HG02678 (cell line): ENCODE results near the gene AUTS2.

Source experiments
- ATAC-seq: cut with Tn5 transposase; IDR thresholded peaks from one replicate; pipeline ENCODE4 v1.9.1; 2021; ENCODE audit warnings: mild to moderate bottlenecking, moderate library complexity; ENCODE audit not compliant: unreplicated experiment

AUTS2 gene

GRCh38 chr7:70093205-70093904, 495.1 kb downstream of the AUTS2 start:
- no peak for ATAC-seq

- no peak for ATAC-seq
These were observed 496.6 kb downstream of the AUTS2 start for GRCh38 chr7:70094831-70095230.

GRCh38 chr7:70097645-70098044, 499.4 kb downstream of the AUTS2 start:
- no peak for ATAC-seq

- ATAC-seq = no peak
These were observed 499.9 kb downstream of the AUTS2 start for GRCh38 chr7:70098133-70098561.

- ATAC-seq = no peak
These were observed 500.8 kb downstream of the AUTS2 start for GRCh38 chr7:70098905-70099672.

- no peak for ATAC-seq
These were observed 506.0 kb downstream of the AUTS2 start for GRCh38 chr7:70104243-70104642.

GRCh38 chr7:70113078-70113477, 514.8 kb downstream of the AUTS2 start:
- ATAC-seq = no peak

GRCh38 chr7:70113536-70113935, 515.3 kb downstream of the AUTS2 start:
- no peak for ATAC-seq

- ATAC-seq = no peak
These were observed 516.5 kb downstream of the AUTS2 start for GRCh38 chr7:70114806-70115205.

GRCh38 chr7:70116244-70116643, 518.0 kb downstream of the AUTS2 start:
- ATAC-seq = no peak

- ATAC-seq = no peak
These were observed 518.6 kb downstream of the AUTS2 start for GRCh38 chr7:70116867-70117266.

- ATAC-seq = no peak
These were observed 522.6 kb downstream of the AUTS2 start for GRCh38 chr7:70120851-70121250.

GRCh38 chr7:70131817-70132216, 533.5 kb downstream of the AUTS2 start:
- ATAC-seq = no peak

- ATAC-seq = no peak
These were observed 534.1 kb downstream of the AUTS2 start for GRCh38 chr7:70132226-70132851.

- no peak for ATAC-seq
These were observed 534.8 kb downstream of the AUTS2 start for GRCh38 chr7:70132852-70133690.

GRCh38 chr7:70134029-70134770, 535.9 kb downstream of the AUTS2 start:
- no peak for ATAC-seq

GRCh38 chr7:70135656-70136055, 537.4 kb downstream of the AUTS2 start:
- ATAC-seq = no peak

- no peak for ATAC-seq
These were observed 538.9 kb downstream of the AUTS2 start for GRCh38 chr7:70137126-70137525.

GRCh38 chr7:70142247-70142932, 544.1 kb downstream of the AUTS2 start:
- no peak for ATAC-seq
